Ascending aorta (tissue), 2 donors: ENCODE measurements around the gene GYPC. TPM values are rescaled to one million over a fixed set of nuclear protein-coding genes. Genes with fewer than 3 reads are reported as not detected.

ENCODE experiments used
- DNase-seq, 2 donors: peaks; one replicate each; pipeline ENCODE4 v3.0.0-alpha.2; 2019; ENCODE audit warnings: low spot score in 2 of 2
- H3K27ac ChIP-seq, 2 donors: fragments of 200-600 bp; sonication (generic); one replicate each; pipeline ENCODE4 v1.5.1; 2016 to 2017; ENCODE audit warnings: mild to moderate bottlenecking in 1 of 2
- H3K27me3 ChIP-seq: fragments of 200-600 bp; sonication (generic); one replicate; pipeline ENCODE4 v1.5.1; 2017
- H3K36me3 ChIP-seq, 2 donors: fragments of 200-600 bp; sonication (generic); one replicate each; pipeline ENCODE4 v1.5.1; 2016
- H3K4me1 ChIP-seq, 2 donors: fragments of 200-600 bp; sonication (generic); one replicate each; pipeline ENCODE4 v1.5.1; 2016 to 2017; ENCODE audit warnings: mild to moderate bottlenecking in 1 of 2
- H3K4me3 ChIP-seq, 2 donors: fragments of 200-600 bp; sonication (generic); one replicate each; pipeline ENCODE4 v1.5.1; 2016 to 2017; ENCODE audit warnings: mild to moderate bottlenecking in 1 of 2
- H3K9me3 ChIP-seq, 2 donors: fragments of 200-600 bp; sonication (generic); one replicate each; pipeline ENCODE4 v1.5.1; 2016
- CTCF ChIP-seq, 3 experiments: fragments of 200-600 bp in 2 of 3; fragments of 450-650 bp in 1 of 3; sonication (generic) in 2 of 3; IDR thresholded peaks; one replicate each; pipeline ENCODE4 v1.5.1; 2016 to 2019; ENCODE audit warnings: antibody characterized with exemption in 3 of 3, mild to moderate bottlenecking in 1 of 3, moderate library complexity in 1 of 3
- intact Hi-C: fragments of 100-400 bp; cut with DNase I; formaldehyde crosslinking; loops from one replicate; pipeline ENCODE4 v1.15.1; 2023
- total RNA-seq: library from RNA; depleted of rRNA; stranded (reverse); fragments of >200 nt; gene quantifications from one replicate; pipeline ENCODE4 v1.1.0, GENCODE V29; 2016

Gene GYPC
- total RNA-seq, 1 donor from 2014 or later, result 94.7 TPM

- Histone ChIP-seq H3K36me3 (no peaks in the 10 kb centered on the region), H3K4me3 (peak overlapping the region; percentile 79 to 90), H3K27ac (peak overlapping the region; percentile 98 to 99), H3K4me1 (peaks cover 20 to 51% of the 10 kb centered on the region in 2 donors), H3K9me3 (no peaks in the 10 kb centered on the region), H3K27me3 (no peaks in the 10 kb centered on the region)
- no peak for TF ChIP-seq CTCF (IDR thresholded peaks at IDR 0.05)
- intact Hi-C loops, result loop anchor here (5.0 to 10.0 kb wide), 2 partner anchors 55 to 408 kb away; no protein-coding TSS in a partner anchor
- peak; percentile 59 to 87 for DNase-seq
Measured at GRCh38 chr2:126657148-126657635, 1.2 kb downstream of the GYPC start.

GRCh38 chr2:126657636-126658318, 1.8 kb downstream of the GYPC start:
- intact Hi-C loops, result loop anchor here (2.0 to 10.0 kb wide), 3 partner anchors 55 to 407 kb away; no protein-coding TSS in a partner anchor
- Histone ChIP-seq H3K27ac (peak overlapping the region; percentile 98 to 99), H3K4me3 (peak overlapping the region; percentile 79 to 90), H3K27me3 (no peaks in the 10 kb centered on the region), H3K36me3 (no peaks in the 10 kb centered on the region), H3K4me1 (peaks cover 20 to 53% of the 10 kb centered on the region in 2 donors), H3K9me3 (no peaks in the 10 kb centered on the region)
- peak in 1 of 3 experiments; percentile 4 for TF ChIP-seq CTCF (IDR thresholded peaks at IDR 0.05)
- DNase-seq, result peak; percentile 68 to 95

GRCh38 chr2:126658319-126658904, 2.5 kb downstream of the GYPC start:
- no peaks in the 10 kb centered on the region for H3K36me3 ChIP-seq
- no peaks in the 10 kb centered on the region for H3K9me3 ChIP-seq
- peak in 1 of 3 experiments; percentile 0 for TF ChIP-seq CTCF (IDR thresholded peaks at IDR 0.05)
- peaks cover 20 to 60% of the 10 kb centered on the region in 2 donors for H3K4me1 ChIP-seq
- H3K27me3 ChIP-seq, result no peaks in the 10 kb centered on the region
- peak overlapping the region; percentile 98 to 99 for H3K27ac ChIP-seq
- H3K4me3 ChIP-seq, result peak overlapping the region; percentile 79 to 90
- intact Hi-C loops, result loop anchor here (2.0 to 10.0 kb wide), 3 partner anchors 56 to 406 kb away; no protein-coding TSS in a partner anchor
- no peak for DNase-seq

DNA sequence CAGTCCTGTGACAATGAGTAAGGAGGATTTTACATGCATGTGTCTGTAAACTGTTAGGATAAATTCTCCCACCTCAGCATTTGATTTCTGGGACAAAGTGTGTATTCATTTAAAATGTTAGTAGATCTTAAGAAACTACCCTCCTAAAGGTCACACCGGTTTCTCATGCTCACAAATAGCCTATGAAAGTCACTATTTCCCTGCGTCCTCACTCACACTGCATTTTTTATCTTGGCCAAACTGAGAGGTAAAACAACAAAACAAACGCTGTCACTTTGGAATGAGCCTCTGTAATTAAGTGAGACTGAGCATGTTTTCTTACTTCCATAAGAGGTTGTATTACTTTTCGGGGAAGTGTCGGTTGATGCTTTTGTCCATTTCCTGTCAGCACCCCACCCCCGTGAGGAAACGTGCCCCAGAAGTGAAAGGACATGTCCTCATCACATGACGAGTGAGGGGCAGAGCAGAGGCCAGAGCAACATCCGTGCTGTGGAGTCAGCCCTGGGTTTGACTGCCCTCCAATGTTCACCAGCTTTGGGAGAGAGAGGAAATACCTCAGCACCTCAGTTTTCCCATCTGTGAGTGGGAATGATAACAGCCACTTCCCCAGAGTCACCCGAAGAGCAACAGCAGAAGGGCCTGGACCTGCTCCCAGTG, 3.1 kb downstream of the GYPC start:
- no peaks in the 10 kb centered on the region for H3K36me3 ChIP-seq
- H3K4me1 ChIP-seq, result peaks cover 20 to 63% of the 10 kb centered on the region in 2 donors

More for the DNA sequence above, 3.1 kb downstream of the GYPC start:
- Histone ChIP-seq H3K27me3 (no peaks in the 10 kb centered on the region), H3K27ac (peak overlapping the region; percentile 98 to 99), H3K9me3 (no peaks in the 10 kb centered on the region), H3K4me3 (peak overlapping the region; percentile 79 to 90)
- DNase-seq, result peak; percentile 55 to 90
- TF ChIP-seq CTCF (IDR thresholded peaks at IDR 0.05), result no peak
- intact Hi-C loops, result loop anchor here (2.0 to 10.0 kb wide), 3 partner anchors 57 to 406 kb away; no protein-coding TSS in a partner anchor
